ENCODE measurements around the gene ZDHHC11.
"Not testable (repeated sequence)": the region's sequence is repeated elsewhere in the genome, so short reads cannot be mapped to it uniquely, and the experiment has no call there.

ZDHHC11 gene

GRCh38 chr5:838431-838851 lies 12.3 kb downstream of the ZDHHC11 start:
- H3K36me3 Mint-ChIP-seq (ENCODE audit: low read depth), result not testable (repeated sequence)

DNA sequence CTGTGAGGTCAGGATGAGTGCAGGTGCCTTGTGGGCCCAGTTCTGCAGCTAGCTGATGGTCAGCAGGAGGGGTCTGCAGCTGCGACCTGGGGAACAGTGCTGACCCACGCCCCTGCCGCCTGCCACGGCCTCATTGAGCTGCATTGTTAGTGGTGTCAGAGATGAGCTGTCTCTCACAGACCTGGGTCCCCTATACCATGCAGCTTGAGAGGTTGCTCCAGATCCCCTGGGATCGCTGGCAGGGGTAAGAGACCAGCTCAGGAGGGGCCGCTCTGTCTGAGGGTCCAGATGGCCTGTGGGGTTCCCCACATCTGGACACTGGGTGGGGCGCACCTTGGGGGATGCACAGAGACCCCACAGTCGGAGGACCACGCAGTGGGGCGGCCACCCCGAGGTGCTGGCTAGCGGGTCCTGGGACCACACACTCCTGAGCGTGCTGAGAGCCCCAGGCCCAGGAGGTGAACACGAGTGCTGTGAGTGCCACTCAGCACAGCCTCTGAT lies 13.1 kb downstream of the ZDHHC11 start:
- H3K4me1 Mint-ChIP-seq (ENCODE audit: low read depth); H3K27me3 Mint-ChIP-seq; H3K9me3 Mint-ChIP-seq; H3K27ac Mint-ChIP-seq; H3K4me3 Mint-ChIP-seq; intact Hi-C loops (cut with micrococcal nuclease); H3K36me3 Mint-ChIP-seq (ENCODE audit: low read depth): not testable (repeated sequence)

More at GRCh38 chr5:838431-838851, 12.3 kb downstream of the ZDHHC11 start:
- H3K4me1 Mint-ChIP-seq (ENCODE audit: low read depth); H3K27me3 Mint-ChIP-seq; H3K9me3 Mint-ChIP-seq; intact Hi-C loops (cut with micrococcal nuclease); H3K27ac Mint-ChIP-seq; H3K4me3 Mint-ChIP-seq: not testable (repeated sequence)

DNA sequence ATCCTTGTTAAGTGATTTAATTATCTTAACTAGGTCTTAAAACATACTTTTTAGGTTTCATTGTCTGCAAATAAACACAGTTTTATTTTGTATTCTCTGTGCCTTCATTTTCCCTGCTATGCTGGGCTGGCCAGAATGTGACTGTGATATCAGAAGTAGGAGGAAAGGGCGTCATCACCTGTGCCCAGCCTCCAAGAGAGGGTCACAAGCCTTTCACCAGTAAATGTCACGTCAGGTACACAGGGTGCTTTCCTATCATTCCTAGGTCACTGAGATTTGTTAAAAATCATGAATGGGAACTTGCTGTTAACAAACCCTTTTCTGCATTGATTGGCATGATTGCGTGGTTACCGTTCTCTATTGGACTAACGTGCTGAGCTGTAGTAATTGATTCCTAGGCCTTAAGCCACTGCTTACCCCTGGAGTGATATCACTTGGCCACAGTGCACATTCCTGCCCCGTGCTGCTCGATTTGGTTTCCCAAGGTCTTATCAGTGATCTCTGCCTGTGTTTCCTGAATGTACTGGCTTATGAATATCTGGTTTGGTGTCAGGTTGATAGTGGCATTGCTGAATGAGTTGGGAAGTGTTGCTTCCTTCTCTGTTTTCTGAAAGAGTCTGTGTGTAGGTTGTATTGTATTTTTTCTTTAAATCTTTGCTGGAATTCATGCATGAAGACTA lies 14.7 kb downstream of the ZDHHC11 start:
- H3K4me1 Mint-ChIP-seq (ENCODE audit: low read depth); H3K27me3 Mint-ChIP-seq; intact Hi-C loops (cut with micrococcal nuclease); H3K36me3 Mint-ChIP-seq (ENCODE audit: low read depth); H3K9me3 Mint-ChIP-seq; H3K4me3 Mint-ChIP-seq; H3K27ac Mint-ChIP-seq: not testable (repeated sequence)

- H3K27me3 Mint-ChIP-seq; H3K9me3 Mint-ChIP-seq; H3K27ac Mint-ChIP-seq; H3K4me3 Mint-ChIP-seq; H3K36me3 Mint-ChIP-seq (ENCODE audit: low read depth); intact Hi-C loops (cut with micrococcal nuclease); H3K4me1 Mint-ChIP-seq (ENCODE audit: low read depth): not testable (repeated sequence)
These were observed 16.8 kb downstream of the ZDHHC11 start for GRCh38 chr5:834013-834412.

GRCh38 chr5:828194-828593 lies 22.6 kb downstream of the ZDHHC11 start:
- H3K4me1 Mint-ChIP-seq (ENCODE audit: low read depth); intact Hi-C loops (cut with micrococcal nuclease); H3K9me3 Mint-ChIP-seq; H3K36me3 Mint-ChIP-seq (ENCODE audit: low read depth); H3K27ac Mint-ChIP-seq; H3K4me3 Mint-ChIP-seq; H3K27me3 Mint-ChIP-seq: not testable (repeated sequence)

DNA sequence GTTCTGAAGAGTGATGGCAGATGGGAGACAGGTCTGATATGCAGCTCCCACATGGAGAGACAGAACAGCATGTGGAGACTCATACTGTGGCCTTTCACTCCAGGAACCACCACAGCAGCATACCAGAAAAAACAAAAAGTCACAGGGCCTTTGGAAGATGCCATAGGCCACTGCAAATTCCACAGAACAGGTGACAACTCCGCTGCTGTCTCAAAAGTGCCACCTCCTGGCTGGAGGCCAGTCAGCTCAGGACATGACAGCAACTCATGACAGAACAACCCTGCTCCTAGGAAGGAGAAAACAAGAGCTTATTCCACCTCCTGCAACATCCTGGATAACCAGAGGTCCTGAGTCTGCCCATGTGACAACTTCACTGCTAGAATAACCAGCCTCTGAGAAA lies 25.2 kb downstream of the ZDHHC11 start:
- H3K4me3 Mint-ChIP-seq; H3K27ac Mint-ChIP-seq; H3K27me3 Mint-ChIP-seq; H3K36me3 Mint-ChIP-seq (ENCODE audit: low read depth); H3K4me1 Mint-ChIP-seq (ENCODE audit: low read depth); intact Hi-C loops (cut with micrococcal nuclease); H3K9me3 Mint-ChIP-seq: not testable (repeated sequence)

- no peaks in the 10 kb centered on the region for H3K9me3 Mint-ChIP-seq
- no peaks in the 10 kb centered on the region for H3K27me3 Mint-ChIP-seq
- H3K36me3 Mint-ChIP-seq (ENCODE audit: low read depth), result no peaks in the 10 kb centered on the region
- no peak overlapping the region for H3K27ac Mint-ChIP-seq
- H3K4me3 Mint-ChIP-seq, result no peak overlapping the region
- H3K4me1 Mint-ChIP-seq (ENCODE audit: low read depth), result no peaks in the 10 kb centered on the region
- intact Hi-C loops (cut with micrococcal nuclease), result no loop called here
These were observed 29.3 kb downstream of the ZDHHC11 start for GRCh38 chr5:821504-821903.

DNA sequence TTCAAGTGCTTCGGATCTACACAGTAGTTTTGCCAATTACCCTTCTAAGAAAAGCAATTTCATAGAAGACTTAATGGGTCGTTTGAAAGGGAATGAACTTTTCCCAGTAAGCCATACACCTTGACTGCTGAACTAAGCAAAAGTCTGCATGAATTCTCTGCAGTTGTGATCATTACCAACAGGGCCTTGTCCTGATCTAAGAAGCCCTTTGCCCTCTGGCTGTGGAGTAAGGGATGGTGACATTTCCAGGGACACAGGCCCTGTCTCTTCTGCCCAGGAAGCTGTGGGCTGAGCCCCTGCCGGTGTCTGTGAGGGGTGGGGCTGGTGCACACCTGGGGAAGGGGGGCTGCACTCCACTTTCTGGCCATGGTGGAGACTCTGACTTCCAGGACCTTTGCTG lies 30.5 kb downstream of the ZDHHC11 start:
- no peak overlapping the region for H3K27ac Mint-ChIP-seq
- no peaks in the 10 kb centered on the region for H3K27me3 Mint-ChIP-seq
- no peaks in the 10 kb centered on the region for H3K4me1 Mint-ChIP-seq (ENCODE audit: low read depth)
- H3K36me3 Mint-ChIP-seq (ENCODE audit: low read depth), result no peaks in the 10 kb centered on the region
- H3K4me3 Mint-ChIP-seq, result no peak overlapping the region
- intact Hi-C loops (cut with micrococcal nuclease), result no loop called here
- H3K9me3 Mint-ChIP-seq, result no peaks in the 10 kb centered on the region

GRCh38 chr5:819078-819477 lies 31.7 kb downstream of the ZDHHC11 start:
- H3K27ac Mint-ChIP-seq, result no peak overlapping the region
- H3K4me1 Mint-ChIP-seq (ENCODE audit: low read depth), result no peaks in the 10 kb centered on the region
- H3K9me3 Mint-ChIP-seq, result no peaks in the 10 kb centered on the region
- H3K4me3 Mint-ChIP-seq, result no peak overlapping the region
- H3K27me3 Mint-ChIP-seq, result no peaks in the 10 kb centered on the region
- intact Hi-C loops (cut with micrococcal nuclease), result no loop called here
- H3K36me3 Mint-ChIP-seq (ENCODE audit: low read depth), result no peaks in the 10 kb centered on the region

- Mint-ChIP-seq H3K9me3 (no peaks in the 10 kb centered on the region), H3K27me3 (no peaks in the 10 kb centered on the region), H3K27ac (no peak overlapping the region), H3K36me3 (ENCODE audit: low read depth) (no peaks in the 10 kb centered on the region), H3K4me3 (no peak overlapping the region), H3K4me1 (ENCODE audit: low read depth) (no peaks in the 10 kb centered on the region)
- intact Hi-C loops (cut with micrococcal nuclease), result no loop called here
These were observed 34.6 kb downstream of the ZDHHC11 start for GRCh38 chr5:816176-816575.

DNA sequence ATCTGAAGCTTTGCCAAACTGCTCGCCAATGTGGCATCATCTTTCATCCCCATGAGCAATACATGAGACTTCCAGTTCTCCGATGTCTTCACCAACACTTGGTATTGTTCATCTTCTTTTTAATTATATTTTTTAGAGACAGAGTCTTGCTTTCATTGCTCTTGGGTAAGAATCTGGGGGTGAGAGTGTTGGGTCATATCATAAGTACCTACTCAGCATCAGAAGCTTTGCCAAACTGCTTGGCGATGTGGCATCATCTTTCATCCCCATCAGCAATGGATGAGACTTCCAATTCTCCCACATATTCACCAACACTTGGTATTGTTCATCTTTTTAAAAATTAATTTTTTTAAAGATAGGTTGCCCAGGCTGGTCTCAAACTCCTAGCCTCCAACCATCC lies 35.3 kb downstream of the ZDHHC11 start:
- Mint-ChIP-seq H3K4me3 (no peak overlapping the region), H3K9me3 (no peaks in the 10 kb centered on the region), H3K27me3 (no peaks in the 10 kb centered on the region), H3K27ac (no peak overlapping the region), H3K36me3 (ENCODE audit: low read depth) (no peaks in the 10 kb centered on the region), H3K4me1 (ENCODE audit: low read depth) (no peaks in the 10 kb centered on the region)
- intact Hi-C loops (cut with micrococcal nuclease), result no loop called here

DNA sequence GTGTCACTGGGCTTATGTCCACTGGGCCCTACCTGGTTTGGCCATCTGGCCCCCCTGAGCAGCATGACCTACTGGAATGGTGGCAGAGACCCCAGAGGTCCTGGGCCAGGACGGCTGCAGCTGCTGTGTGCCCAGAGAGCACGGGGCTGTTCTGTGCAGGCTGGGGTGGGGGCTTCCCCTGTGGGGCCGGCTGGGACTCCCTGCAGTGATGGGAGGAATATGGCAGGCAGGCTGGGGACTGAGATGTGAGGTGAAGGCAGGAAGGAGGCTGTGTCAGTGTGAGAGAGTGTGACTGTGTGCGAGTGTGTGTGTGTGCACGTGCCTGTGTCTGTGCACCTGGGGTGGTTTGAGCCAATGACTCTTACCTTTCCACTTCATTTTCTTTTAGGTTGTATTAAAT lies 37.2 kb downstream of the ZDHHC11 start:
- H3K4me1 Mint-ChIP-seq (ENCODE audit: low read depth); H3K36me3 Mint-ChIP-seq (ENCODE audit: low read depth); H3K9me3 Mint-ChIP-seq; intact Hi-C loops (cut with micrococcal nuclease); H3K27ac Mint-ChIP-seq; H3K27me3 Mint-ChIP-seq; H3K4me3 Mint-ChIP-seq: not testable (repeated sequence)

DNA sequence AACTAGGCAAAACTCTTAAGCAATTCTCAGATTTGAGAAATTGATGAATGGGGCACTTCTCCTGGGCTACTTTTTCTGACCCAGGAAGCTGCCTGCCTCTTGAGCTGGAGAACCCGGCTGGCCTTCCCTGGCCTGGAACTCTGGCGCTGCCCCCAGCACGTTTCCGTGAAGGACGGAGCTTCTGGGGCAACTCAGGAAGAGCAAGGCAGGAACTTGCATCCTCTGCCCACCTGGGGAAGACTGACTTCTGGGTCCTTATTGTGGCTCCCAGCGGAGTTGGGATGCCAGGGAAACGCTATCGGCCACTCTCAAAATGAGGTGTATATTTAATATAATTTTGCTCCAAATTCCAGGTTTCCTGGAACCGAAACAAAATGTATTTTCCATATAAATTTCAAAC lies 39.4 kb downstream of the ZDHHC11 start:
- H3K36me3 Mint-ChIP-seq (ENCODE audit: low read depth); intact Hi-C loops (cut with micrococcal nuclease); H3K27ac Mint-ChIP-seq; H3K4me1 Mint-ChIP-seq (ENCODE audit: low read depth); H3K9me3 Mint-ChIP-seq; H3K4me3 Mint-ChIP-seq; H3K27me3 Mint-ChIP-seq: not testable (repeated sequence)

DNA sequence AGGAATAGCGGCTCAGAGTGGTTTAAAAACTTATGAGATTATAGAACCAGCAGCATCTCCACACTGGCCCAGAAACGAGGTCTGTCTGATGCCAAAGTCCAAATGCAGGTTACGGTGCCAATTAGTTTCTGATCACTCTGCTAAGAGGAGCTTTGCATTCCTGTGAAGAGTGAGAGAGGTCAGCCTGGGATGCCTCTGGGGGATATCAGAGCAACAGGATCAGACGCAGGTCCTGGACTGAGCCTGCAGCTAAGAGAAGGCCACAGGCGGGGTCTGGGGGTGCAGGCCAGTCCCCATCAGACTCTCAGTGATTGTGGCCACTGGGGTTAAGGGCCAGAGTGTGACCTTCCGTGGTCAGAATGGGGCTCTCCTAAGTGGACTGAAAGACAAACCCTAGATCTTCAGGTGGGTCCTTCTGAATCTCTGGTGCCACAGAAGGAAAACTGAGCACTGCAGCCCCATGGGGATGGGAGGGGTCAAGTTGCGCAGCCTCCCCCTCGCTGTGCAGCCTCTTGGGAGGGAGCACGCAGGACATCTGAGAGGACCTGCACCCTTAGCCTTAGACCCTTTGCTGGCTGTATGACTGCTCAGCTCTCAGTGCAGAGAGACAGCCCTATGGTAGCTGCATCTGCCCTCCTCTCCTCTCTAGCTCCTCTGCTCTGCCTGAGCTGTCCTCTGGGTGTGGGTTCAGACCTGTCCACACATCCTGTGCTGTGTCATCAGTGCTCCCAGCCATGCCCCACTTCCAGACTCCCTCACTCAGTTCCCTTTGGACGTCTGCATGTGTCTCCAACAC lies 42.9 kb downstream of the ZDHHC11 start:
- H3K27ac Mint-ChIP-seq; intact Hi-C loops (cut with micrococcal nuclease); H3K36me3 Mint-ChIP-seq (ENCODE audit: low read depth); H3K4me1 Mint-ChIP-seq (ENCODE audit: low read depth); H3K27me3 Mint-ChIP-seq; H3K4me3 Mint-ChIP-seq: not testable (repeated sequence)
- peaks cover 20% of the 10 kb centered on the region for H3K9me3 Mint-ChIP-seq

DNA sequence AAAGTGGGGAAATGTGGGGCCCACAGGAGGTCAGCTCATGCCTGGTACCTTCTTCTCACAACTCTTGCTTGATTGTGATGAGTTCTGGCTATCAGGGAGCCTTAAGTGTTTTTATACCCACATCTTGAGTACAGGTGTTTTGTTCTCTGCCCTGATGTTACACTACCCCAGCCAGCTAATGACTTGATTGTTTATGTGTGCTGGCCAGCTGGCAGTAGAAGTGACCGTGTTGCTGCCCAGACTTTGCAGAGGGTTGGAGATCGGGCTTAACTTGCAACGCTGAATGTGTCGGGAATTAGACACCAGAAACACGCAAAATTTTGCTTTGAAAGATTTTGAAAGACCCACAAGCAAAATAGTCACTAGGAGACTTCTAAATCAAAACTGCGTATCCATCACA lies 49.3 kb downstream of the ZDHHC11 start:
- intact Hi-C loops (cut with micrococcal nuclease), result no loop called here
- no peaks in the 10 kb centered on the region for H3K4me1 Mint-ChIP-seq (ENCODE audit: low read depth)
- peaks cover 7% of the 10 kb centered on the region for H3K27me3 Mint-ChIP-seq
- no peaks in the 10 kb centered on the region for H3K36me3 Mint-ChIP-seq (ENCODE audit: low read depth)
- no peak overlapping the region for H3K27ac Mint-ChIP-seq
- H3K4me3 Mint-ChIP-seq, result no peak overlapping the region
- H3K9me3 Mint-ChIP-seq, result peaks cover 22% of the 10 kb centered on the region
